IPS-NIHi11 (cell line): ENCODE measurements around the gene DVL1.
"Not testable (repeated sequence)": the region's sequence is repeated elsewhere in the genome, so short reads cannot be mapped to it uniquely, and the experiment has no call there.

Experiments
- DNase-seq: peaks from one replicate; pipeline ENCODE4 v3.0.0; 2012; ENCODE audit warnings: mixed read lengths, low spot score

The DVL1 gene

GRCh38 chr1:1373051-1373814 is 24.0 kb upstream of the DVL1 start:
- no peak for DNase-seq

DNA sequence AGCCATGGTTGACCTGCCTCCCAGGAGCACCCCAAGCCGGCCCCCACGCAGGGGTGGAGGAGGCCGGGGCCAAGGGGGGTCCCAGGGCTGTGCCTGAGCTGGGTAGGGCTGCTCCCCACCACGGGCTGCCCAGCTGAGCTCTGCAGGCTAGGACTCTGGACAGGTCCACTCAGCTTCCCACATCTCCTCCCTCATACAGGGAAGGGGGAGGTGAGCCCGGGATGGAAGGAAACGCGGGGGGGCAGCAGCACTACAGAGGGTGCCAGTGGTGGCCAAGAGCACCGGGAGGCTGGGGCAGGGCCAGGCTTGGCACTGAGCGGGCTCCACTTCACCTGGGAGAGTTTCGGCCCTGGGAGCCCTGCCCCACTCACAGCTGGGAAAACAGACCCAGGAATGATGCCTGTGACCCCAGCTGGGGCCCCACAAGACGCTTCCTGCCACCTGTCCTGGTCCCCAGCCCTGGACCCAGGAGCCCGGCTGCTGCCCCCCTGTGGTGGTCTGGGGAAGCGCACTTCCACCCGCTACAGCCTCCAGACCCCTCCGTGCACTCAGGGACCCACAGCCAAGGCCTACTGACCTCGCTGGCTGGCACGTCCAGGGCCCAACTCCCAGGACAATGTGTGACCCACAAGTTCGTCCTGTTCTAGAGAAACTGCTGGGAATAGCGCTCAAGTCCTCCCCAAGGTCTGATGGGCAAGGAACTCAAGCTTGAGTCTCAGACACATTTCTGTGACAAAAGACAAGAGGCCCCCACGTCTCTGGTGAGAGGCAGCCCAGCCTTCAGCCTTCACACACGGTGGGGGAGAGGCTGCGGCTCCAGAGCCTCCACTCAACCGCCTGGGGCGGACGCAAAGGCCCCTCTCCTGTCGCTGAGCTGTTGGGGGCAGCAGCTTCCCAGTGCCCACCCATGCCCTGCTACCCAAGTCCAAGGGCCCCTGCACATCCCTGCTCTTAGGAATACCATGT is 22.8 kb upstream of the DVL1 start:
- peak; percentile 92 for DNase-seq

GRCh38 chr1:1371364-1371745 is 22.1 kb upstream of the DVL1 start:
- DNase-seq = no peak

DNA sequence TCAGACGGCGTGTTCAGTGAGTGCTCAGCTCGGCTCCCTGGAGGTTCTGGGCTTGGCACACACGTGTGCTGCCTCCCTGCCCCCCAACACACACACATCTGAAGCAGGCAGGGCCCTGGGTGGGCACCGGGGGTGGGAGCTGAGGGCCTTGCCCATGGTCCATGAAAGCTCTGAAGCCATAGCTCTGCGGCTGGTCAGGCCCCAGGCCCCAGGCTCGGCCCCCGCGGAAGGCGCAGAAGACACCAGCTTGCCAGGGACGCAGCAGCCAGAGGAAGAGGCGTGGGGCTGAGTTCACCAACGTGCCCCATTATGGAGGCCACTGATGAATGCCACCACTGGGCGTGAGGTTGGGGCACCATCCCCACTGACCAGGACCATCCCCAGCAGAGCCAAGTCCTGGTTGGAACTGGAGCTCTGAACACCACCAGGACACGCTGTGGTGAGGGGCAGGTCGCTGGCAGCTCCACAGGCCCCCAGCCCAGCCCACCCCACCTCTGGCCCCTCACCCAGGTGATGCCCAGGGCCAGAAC is 21.6 kb upstream of the DVL1 start:
- no peak for DNase-seq

DNA sequence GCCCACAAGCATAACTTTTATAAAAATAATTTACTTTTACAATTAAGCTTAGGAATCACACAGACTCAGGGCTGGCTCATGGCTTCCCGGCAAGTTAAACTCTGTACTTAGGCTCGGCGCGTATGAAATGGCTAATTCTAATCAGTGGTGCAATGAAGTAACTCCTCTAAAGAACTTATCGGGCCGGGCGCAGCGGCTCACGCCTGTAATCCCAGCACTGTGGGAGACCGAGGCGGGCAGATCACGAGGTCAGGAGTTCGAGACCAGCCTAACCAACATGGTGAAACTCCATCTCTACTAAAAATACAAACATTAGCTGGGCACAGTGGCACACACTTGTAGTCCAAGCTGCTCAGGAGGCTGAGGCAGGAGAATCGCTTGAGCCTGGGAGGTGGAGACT is 20.9 kb upstream of the DVL1 start:
- not testable (repeated sequence) for DNase-seq

GRCh38 chr1:1367315-1367714 is 18.1 kb upstream of the DVL1 start:
- no peak for DNase-seq

DNA sequence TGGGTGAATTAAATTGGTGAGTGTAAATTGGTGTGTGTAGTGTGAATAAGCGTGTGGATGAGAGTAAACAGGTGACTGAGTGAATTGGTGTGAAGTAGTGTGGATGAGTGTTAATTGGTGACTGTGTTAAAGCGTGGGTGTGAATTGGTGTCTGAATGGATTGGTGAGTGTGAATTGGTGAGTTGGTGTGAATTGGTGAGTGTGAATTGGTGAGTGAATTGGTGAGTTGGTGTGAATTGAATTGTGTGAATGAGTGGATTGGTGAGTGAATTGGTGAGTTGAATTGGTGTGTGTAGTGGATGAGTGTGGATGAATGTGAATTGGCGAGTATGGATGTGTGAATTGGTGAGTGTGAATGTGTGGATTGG is 17.5 kb upstream of the DVL1 start:
- no peak for DNase-seq

- DNase-seq = no peak
Measured at GRCh38 chr1:1365875-1366698, 16.9 kb upstream of the DVL1 start.

GRCh38 chr1:1364266-1364665 is 15.0 kb upstream of the DVL1 start:
- DNase-seq = peak; percentile 11

DNA sequence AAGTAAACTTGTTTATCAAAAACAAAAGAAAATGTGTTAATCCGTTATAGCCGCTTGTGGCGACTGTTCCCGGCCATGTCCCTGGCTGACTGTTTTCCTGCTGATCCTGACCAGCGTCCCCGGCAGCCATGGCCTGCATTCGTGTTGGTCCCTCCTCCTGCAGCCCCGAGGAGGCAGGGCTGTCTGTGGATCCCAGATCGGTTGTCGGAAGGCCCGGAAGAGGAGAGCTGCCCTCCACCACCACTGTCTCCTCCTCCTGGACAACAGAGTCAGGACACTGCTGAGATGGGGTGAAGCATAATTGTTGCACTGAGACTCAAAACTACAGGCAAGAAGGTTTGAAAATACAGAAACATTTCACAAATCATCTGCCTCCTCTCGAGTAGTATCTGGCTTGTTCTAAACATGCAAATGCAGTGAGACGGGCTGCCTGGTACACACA is 12.8 kb upstream of the DVL1 start:
- DNase-seq = peak; percentile 61

GRCh38 chr1:1361233-1361981 is 12.2 kb upstream of the DVL1 start:
- peak; percentile 12 for DNase-seq

DNA sequence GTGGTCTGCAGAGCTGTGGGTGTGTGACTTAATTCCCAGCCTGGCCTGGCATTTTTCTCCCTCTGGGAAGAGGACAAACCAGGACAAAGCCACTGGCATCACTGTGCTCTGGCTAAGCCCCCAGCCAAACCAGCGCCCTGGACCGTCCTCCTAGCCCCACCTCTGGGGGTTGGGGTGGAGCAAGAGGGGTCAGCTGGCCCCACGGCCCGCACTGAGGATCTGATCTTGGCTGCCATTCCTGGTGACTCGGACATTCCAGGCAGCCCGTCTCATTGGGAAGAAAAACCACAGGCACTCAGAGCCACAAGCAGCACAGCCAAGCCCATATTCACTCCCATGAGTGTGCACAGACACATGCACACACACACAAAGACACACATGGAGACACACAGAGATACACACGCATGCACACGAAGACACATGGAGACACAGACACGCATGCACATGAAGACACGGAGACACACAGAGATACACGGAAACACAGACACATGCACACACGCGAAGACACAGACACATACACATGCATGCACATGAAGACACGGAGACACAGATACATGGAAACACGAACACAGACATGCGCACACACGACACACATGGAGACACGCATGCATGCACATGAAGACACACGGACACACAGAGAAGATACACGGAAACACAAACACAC is 11.4 kb upstream of the DVL1 start:
- peak; percentile 49 for DNase-seq

- DNase-seq = peak; percentile 16
Measured at GRCh38 chr1:1359664-1360468, 10.6 kb upstream of the DVL1 start.

DNA sequence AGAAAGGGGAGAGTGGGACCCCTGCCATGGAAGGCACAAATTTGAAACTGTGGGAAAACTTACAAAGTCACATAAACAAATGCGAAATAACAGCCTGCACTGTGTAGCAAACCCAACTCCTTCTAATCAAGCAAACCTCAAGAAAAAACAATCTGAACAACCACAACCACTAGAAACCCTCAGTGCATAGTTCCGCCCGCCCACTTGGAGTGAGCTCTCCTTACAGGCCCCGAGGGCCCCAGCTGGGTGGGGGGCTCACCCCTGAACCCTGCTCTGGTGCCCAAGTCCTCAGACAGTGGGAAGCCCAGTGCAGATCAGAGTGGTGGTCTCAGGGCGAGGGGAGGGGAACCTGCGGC is 10.1 kb upstream of the DVL1 start:
- peak; percentile 6 for DNase-seq

- DNase-seq = peak; percentile 74
Measured at GRCh38 chr1:1358433-1359271, 9.4 kb upstream of the DVL1 start, which contains the start of gene MXRA8. TSS of gene MXRA8 (minus strand) at chr1:1358555. CDS start at chr1:1358504, 51 bp downstream.

DNA sequence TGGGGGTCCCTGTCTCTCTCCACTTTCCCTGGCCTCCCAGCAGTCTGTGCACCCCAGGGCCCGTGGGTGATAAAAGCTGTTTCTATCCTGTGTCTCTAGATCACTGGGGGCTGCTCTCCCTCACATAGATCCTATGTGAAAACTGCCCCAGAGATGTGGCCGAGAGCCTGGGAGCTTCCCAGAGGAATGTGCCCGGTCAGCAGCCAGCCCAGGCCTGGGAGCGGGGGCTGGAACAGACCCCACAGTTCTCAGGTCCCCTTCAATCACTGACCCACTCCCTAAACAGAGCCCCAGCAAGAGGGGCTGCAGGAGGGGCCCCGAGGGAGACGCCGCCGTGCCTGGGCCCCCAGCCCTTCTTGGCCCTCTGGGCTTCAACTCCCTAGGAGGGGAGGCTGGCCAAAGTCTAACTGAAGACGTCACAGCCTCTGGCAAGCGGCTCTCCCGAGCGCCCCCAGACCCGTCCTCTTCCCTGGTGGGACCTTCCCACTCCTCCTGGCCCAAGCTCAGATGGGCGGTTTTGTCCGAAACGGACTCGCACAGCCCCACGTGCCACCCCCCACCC is 8.7 kb upstream of the DVL1 start:
- peak; percentile 28 for DNase-seq

DNA sequence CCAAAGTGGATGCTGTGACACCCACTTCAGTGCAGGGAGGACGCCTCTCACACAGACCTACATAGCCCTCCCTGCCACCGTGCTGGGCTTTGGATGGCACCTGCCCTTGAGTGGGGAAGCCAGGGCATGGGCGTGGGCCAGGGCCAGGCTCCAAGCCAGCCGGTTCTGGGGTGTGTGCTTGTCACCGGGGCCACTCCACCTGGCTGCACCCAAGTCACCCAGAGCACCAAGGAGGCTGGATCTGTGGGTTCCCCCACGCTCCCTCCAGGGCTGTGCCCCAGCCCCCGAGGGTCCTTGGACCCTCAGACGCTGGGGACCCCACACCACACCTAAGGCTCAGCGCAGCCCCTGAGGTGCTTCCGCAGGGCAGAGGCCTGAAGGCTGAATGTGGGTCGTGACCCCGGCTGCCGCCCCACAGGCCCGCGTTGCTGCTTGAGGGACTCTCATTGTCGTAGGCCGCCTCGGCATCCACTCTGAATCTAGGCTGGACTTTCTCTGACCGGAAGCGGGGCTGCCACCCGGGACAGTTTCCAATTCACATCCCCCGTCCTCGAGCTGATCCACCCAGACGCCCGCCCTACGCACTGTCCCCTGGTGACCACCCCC is 7.7 kb upstream of the DVL1 start:
- peak; percentile 8 for DNase-seq

GRCh38 chr1:1356166-1356795 is 7.1 kb upstream of the DVL1 start:
- DNase-seq = peak; percentile 10
